Raji (cell line): Measurements from ENCODE around the gene IQGAP2.

Experiments used
- POLR2A ChIP-seq: IDR thresholded peaks from 2 replicates; pipeline ENCODE4 v1.6.1; 2011; ENCODE audit warnings: low read depth, low read length, control low read depth; ENCODE audit not compliant: insufficient read depth

IQGAP2 gene

DNA sequence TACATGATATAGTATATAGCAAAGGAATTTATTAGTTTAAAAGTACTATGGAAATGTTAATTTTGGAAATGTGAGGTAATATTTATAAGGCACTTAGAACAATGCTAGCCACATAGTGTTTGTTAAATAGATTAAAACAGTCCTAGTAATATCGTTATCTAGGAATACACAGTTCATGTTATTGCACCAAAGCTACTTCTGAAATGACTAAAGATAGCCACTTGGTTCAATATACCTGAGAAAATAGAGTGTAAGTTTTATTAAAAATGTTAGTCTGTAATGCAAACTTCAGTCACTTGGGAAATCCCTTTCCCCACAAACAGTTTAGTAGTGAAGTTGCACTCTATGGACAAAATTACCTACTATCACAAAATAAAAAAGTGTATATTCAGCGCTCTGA, 297.5 kb downstream of the IQGAP2 start:
- TF ChIP-seq POLR2A = no peak

DNA sequence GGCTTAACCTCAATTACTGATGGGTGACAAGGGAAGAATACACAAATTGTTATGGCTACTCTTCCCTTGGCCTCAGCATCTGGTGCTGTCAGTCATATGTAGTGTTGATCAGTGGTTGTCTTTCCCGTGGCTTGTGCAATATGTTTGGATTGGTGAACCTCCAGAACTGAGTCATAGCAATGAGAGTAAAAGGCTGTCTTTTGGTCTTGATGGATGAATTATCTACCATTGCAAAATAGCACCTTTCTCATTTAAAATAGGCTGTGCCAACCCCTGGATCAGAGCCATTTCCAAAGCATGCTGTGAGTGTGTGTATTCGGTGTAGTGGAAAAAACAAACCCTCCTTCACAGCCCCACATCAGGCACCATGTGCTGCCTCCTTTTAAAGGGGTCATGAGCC, 298.2 kb downstream of the IQGAP2 start:
- TF ChIP-seq POLR2A = no peak

- TF ChIP-seq POLR2A = no peak
These were observed 300.6 kb downstream of the IQGAP2 start for GRCh38 chr5:76703707-76704106.

GRCh38 chr5:76704131-76704663, 301.1 kb downstream of the IQGAP2 start:
- TF ChIP-seq POLR2A = no peak

GRCh38 chr5:76705574-76705973, 302.5 kb downstream of the IQGAP2 start:
- no peak for TF ChIP-seq POLR2A

DNA sequence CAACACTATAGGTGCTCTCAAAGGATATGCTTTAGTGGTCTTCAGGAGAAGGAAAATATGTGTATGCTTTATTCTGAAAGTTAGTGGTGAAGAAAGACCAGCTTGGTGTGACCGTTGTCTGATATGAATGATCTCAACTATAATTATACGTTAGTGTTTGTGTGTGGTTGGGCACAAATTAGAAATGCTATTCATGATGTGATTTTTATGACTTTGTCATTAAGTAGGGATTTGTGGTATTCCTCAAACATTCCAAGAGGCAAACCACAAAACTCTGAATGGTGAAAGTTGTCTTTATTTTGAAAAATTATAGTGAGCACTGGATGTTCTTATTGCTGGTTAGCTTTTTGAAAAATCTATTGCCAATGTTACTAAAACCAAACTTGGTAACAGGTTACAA, 306.7 kb downstream of the IQGAP2 start:
- no peak for TF ChIP-seq POLR2A

- no peak for TF ChIP-seq POLR2A
These were observed 307.9 kb downstream of the IQGAP2 start for GRCh38 chr5:76710991-76711390.

DNA sequence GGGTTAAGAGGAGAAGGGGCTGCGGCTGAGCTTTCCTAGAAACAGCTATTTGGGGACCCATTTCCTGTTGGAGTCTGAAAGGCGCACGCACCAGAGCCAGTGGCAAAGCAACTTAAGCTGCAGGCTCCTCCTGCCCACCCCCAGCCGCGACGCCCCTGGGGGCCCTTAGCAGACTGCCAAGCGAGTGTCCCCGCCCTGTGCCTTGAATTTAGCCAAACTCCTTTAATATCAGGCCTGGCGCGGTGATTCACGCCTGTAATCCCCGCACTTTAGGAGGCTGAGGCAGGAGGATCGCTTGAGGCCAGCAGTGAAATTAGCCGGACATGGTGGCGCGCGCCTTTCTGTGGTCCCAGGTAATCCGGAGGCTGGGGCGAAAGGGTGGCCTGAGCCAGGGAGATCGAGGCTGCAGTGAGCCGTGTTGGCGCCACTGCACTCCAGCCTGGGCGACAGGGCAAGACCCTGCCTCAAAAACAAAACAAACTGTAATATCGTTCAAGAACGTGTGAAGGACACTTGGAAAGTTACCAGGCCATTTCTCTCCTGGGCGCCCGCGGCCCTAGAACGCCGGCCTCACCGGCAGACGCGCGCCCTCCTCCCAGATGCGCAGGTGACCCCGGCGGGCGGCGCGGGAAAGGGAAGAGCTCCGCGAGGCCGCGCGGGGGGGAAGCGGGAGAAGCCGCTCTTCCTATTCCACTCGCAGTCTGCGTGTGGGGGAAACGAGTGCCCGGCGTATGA, 311.8 kb downstream of the IQGAP2 start:
- no peak for TF ChIP-seq POLR2A

- TF ChIP-seq POLR2A = no peak
These were observed 312.3 kb downstream of the IQGAP2 start for GRCh38 chr5:76715486-76715735.

GRCh38 chr5:76715736-76716455, 312.8 kb downstream of the IQGAP2 start, which contains the start of gene F2R:
Gene F2R, plus strand, starts transcription at chr5:76716126. Its CDS starts 182 bp downstream, at chr5:76716308.
- TF ChIP-seq POLR2A = no peak

DNA sequence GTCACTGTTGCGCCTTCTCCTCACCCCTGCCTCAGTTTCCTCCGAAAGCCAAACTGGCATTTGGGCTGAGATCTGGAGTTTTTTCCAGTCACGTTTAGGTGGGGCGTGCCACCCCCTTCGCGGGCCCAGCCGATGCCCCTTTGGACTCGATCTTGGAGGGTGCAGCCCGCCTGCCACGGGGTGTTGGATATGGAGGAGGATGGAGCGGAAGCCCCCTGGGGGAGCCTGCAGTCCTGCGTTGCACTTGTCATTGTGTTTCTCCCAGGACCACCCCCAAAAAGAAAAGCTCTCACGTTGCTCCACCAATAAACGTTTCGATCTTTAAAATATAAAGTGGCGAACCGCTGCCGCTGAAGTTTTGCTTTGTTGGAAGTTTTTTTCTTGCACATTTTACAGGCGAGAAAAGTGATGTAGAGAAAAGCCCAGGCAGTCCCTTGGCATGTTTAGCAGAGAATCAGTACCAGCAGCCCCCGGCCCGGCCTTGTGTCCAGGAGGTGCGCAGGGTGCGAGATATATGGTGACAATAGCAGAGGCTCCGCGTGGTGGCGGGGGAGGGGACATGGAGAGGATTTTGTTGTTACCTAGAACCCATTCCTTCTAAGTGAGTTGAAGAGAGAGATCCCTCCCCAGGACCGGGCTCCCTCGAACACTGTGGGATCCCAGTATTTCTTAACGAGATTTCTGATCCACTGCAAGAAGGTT, 313.5 kb downstream of the IQGAP2 start:
- no peak for TF ChIP-seq POLR2A

DNA sequence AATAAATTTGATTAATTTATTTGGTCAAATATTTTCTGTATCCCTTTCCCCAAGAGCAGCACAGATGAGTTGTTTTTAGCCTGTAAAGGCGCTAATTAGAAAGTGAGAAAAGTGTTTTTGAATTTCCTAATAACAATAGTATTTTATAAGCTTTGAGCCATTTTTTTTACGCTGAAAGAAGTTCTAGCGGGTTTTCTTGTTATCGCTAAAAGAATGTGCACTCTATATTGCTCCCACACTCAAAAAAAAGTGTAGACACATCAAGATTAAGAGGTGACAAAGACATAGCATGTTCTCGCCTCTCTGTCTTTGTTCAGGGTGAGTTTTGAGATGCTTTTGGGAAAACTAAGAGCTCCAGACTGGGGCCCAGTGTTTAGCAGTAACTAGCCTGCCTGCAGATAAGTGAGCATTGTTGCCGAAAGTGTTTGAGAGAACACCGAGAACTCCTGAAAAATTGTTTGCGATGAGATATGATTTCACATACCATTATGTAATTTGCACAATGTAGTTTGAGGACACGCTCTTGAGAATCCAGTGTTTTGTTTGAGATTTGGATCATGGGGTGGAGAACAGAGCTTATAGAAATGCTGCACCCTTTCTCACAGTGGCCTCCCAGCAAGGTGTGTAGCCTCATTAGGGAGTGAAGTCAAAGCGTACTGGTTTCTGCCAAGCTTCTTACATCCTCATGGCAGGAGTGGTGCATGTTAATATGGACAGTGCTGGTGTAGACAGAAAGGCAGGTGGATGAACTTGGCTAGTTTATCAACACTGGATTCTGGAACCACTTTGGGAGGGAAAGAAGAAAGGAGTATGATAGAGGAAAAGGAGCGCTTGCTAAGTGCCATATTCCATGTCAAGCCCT, 314.4 kb downstream of the IQGAP2 start:
- no peak for TF ChIP-seq POLR2A

DNA sequence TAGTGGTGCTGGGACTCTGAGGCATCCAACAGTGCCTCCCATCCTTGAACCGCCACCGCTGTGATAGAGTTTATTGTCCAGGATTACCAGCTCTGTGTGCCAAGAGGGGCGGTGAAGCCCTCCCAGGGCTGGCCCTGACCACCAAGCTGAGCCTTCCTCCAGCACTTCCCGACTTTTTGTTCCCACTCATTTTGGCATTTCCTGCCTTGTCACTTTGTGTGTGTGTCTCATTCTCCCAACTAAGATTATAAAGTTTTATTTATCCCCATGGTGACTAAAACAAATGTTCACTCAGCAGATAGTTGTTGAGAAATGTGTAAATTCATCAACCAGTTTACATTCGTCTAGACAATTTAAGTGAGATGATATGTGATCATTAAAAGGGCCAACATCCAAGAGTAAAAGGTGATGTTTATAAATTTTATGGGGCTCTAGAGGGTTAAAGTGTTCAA, 315.3 kb downstream of the IQGAP2 start:
- TF ChIP-seq POLR2A = no peak

DNA sequence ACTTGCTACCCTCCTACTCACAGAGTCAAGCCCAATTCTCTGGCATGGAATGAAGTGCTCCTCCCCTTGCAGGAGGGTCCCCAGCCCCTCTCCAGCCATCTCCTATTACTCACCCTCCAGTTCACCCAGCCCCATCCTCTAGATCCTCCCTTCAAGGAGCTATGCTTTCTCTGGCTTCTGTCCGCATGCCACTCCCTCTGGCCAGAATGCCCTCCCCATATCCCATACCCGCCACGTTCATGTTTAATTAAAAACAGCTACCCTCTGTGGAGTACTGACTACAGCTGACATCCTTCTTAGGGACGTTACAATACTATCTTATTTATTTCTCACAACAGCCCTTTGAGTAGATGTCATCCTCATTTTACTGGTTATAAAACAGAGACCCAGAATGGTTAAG, 315.8 kb downstream of the IQGAP2 start:
- no peak for TF ChIP-seq POLR2A
